Activated T-cell treated with anti-CD3 and anti-CD28 coated beads for 1 hour (primary cell): ENCODE measurements around the gene ZNF35.

Experiments
- DNase-seq: peaks from one replicate; pipeline ENCODE4 v3.0.0-alpha.2; 2020; ENCODE audit warnings: low read depth

Gene ZNF35

GRCh38 chr3:44685128-44685800, 36.7 kb downstream of the ZNF35 start:
- DNase-seq: peak; percentile 31

- DNase-seq: no peak
These were observed 39.4 kb downstream of the ZNF35 start for GRCh38 chr3:44687898-44688297.
